ENCODE measurements around the gene CHN1.

The CHN1 gene

DNA sequence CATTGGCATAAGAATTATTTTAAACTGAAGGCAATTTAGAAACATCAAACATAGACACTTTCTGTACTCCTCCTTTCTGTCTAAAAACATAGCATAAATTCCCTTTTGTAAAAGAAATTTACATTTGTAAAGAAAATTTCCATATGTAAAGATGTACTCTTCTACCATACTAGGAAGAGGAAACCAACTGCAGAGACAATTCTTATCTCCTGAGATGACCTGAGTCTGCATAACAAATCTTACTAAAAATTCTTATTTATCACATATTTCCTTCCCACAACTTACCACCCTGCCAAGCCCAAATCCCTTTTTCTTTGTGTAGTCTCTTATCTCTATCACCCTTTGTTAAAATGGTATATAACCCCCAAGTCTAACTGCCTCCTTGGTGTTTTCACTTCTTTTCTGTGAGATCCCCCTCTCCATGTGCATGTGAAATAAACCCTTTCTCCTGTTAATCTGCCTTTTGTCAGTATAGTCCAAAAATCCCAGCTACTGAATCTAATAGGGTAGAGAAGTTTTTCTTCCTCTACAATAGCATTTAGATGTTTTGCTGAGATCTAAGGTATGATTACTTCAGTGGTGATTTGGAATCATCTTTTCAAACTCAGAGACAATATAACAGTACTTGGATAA is 81.0 kb downstream of the CHN1 start:
- Histone ChIP-seq H3K27ac (no peak overlapping the region), H3K4me3 (ENCODE audit: low read depth, low read length) (no peak overlapping the region), H3K36me3 (replicated peaks) (no peaks in the 10 kb centered on the region), H3K27me3 (replicated peaks) (no peaks in the 10 kb centered on the region)
- in situ Hi-C loops (cut with HindIII; ENCODE audit: low pct_ligation_motif_present, low sequenced_read_pairs): no loop called here
- TF ChIP-seq, protein P1, sequence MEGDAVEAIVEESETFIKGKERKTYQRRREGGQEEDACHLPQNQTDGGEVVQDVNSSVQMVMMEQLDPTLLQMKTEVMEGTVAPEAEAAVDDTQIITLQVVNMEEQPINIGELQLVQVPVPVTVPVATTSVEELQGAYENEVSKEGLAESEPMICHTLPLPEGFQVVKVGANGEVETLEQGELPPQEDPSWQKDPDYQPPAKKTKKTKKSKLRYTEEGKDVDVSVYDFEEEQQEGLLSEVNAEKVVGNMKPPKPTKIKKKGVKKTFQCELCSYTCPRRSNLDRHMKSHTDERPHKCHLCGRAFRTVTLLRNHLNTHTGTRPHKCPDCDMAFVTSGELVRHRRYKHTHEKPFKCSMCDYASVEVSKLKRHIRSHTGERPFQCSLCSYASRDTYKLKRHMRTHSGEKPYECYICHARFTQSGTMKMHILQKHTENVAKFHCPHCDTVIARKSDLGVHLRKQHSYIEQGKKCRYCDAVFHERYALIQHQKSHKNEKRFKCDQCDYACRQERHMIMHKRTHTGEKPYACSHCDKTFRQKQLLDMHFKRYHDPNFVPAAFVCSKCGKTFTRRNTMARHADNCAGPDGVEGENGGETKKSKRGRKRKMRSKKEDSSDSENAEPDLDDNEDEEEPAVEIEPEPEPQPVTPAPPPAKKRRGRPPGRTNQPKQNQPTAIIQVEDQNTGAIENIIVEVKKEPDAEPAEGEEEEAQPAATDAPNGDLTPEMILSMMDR (IDR thresholded peaks at IDR 0.05; ENCODE audit: low read depth, low read length, missing control alignments): no peak
- no peak for DNase-seq

DNA sequence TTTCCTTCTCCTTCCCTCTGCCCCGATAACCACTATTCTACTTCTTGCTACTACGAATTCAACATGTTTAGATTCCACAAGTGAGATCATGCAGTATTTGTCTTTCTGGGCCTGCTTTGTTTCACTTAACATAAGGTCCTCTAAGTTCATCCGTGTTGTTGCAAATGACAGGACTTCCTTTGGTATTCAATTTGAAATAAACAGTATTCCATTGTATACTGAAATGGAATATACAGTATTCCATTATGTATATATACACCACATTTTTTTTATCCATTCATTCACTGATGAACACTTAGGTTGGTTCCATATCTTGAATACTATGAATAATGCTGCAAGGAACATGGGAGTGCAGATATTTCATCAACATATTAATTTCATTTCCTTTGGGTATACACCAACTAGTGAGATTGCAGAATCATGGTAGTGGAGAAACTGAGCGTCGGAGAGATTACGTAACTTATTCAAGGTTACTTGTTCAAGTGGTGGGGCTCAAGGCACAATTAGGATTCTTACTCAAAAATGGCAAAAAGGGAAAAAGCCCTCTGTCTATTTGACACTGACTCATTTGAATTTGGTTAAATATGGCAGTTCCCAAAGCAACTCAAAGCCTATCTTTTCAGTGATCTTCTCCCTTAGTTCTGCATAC is 85.1 kb downstream of the CHN1 start:
- H3K27ac ChIP-seq: no peak overlapping the region
- H3K27me3 ChIP-seq (replicated peaks): no peaks in the 10 kb centered on the region
- no peaks in the 10 kb centered on the region for H3K36me3 ChIP-seq (replicated peaks)
- no peak for DNase-seq
- TF ChIP-seq, protein P1 (IDR thresholded peaks at IDR 0.05; ENCODE audit: low read depth, low read length, missing control alignments): no peak
- in situ Hi-C loops (cut with HindIII; ENCODE audit: low pct_ligation_motif_present, low sequenced_read_pairs): no loop called here
- H3K4me3 ChIP-seq (ENCODE audit: low read depth, low read length): no peak overlapping the region

DNA sequence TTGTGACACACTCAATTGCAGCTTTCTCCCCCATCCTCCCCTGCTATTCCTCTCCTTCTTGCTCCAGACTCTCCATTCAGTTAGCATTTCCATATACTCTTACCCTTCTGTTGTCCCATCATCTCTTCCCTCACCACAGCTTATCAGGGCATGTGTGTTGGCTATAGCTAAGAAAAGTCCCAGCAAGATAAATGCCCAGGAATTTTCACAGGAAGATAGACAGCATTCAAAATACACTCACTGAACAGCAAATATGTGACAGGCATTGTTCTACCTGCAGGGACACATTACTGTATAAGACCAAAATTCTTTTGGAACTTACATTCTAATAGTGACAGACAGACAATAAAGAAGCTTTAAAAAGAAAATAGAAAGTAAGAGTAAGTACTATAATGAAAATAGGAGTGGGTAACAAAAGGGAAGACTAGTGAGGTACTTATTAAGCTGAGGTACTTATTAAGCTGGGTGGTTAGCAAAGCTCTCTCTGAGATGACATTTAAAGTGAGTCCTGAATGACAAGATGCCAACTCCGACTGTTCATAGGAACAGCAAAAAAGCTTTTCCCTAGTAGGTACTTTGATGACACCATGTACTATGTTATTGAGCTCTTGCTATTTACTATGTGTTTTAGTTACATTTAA is 86.2 kb downstream of the CHN1 start:
- TF ChIP-seq, protein P1 (IDR thresholded peaks at IDR 0.05; ENCODE audit: low read depth, low read length, missing control alignments): no peak
- no peaks in the 10 kb centered on the region for H3K36me3 ChIP-seq (replicated peaks)
- DNase-seq: no peak
- H3K27me3 ChIP-seq (replicated peaks): no peaks in the 10 kb centered on the region
- in situ Hi-C loops (cut with HindIII; ENCODE audit: low pct_ligation_motif_present, low sequenced_read_pairs): no loop called here
- no peak overlapping the region for H3K4me3 ChIP-seq (ENCODE audit: low read depth, low read length)
- H3K27ac ChIP-seq: no peak overlapping the region

DNA sequence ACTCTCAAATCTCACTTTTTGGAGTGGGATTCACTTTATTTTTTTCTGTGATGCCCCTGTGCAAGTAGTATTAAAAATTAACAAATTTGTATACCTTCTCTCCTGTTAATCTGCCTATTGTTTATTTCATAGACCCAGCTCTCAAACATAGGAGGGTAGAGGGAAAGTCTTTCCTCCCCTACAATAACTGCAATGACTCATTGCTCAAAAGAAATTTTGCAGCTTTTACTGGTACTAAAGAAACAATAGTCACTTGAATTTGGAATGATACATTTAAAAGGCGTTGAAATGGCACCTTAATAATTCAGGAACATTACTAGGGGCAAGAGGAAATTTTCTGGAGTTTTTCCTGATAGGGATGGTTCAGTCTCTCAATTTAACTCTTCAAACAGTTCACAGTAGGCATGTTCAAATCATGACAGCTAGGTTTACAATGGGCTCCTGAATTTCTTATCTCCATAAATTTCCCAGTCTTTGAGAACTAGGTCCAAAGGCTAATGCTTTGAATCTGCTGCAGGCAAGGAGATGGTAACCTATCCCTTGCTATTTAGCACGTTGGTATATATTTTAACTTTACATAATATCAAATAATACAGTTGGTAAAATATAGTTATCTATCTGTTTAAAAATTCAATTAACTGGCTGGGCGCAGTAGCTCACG is 88.8 kb downstream of the CHN1 start:
- no peak for DNase-seq
- no peaks in the 10 kb centered on the region for H3K36me3 ChIP-seq (replicated peaks)
- TF ChIP-seq, protein P1 (IDR thresholded peaks at IDR 0.05; ENCODE audit: low read depth, low read length, missing control alignments): no peak
- H3K4me3 ChIP-seq (ENCODE audit: low read depth, low read length): no peak overlapping the region
- in situ Hi-C loops (cut with HindIII; ENCODE audit: low pct_ligation_motif_present, low sequenced_read_pairs): no loop called here
- no peak overlapping the region for H3K27ac ChIP-seq
- H3K27me3 ChIP-seq (replicated peaks): no peaks in the 10 kb centered on the region

DNA sequence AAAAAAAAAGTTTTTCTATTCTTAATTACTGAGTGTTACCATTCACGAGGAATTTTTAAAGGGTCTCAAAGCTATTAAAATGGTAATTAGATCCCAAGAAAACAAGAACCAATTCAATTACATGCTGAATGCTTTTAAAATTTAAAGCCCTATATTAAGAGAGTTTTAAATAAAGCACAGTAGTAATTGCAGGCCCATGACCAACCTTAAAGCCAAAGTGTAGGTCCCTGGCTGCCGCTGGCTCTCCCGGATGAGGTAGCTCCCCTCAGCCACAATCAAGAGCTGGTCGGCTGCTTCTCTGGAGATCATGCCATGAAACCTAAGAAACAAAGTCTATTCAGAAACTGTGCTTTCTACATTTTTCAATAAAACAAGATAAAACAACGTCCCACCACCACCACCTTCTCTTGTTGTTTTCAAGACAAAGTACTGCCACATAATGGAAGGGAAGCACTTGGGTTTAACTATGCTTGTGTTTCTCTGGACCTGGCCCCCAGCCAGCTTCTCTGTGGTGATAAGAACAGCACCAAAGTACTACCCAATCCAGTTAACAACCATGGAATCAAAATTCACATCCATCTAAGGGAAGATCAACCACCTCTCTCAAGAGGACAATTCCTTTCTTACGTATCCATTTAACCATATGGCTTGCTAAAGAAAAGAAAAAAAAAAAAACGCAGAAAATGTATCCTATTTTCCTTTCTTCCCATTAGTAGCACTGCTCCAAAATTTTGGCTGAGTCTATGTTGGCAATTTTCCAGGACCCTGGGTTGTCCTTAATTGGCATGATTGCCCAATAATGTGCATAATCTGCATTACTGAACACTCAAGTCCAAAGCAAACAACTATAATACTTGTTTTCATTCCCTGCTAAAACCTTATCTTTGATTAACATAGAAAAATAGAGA is 90.1 kb downstream of the CHN1 start:
- DNase-seq: no peak
- H3K27ac ChIP-seq: no peak overlapping the region
- no peaks in the 10 kb centered on the region for H3K36me3 ChIP-seq (replicated peaks)
- in situ Hi-C loops (cut with HindIII; ENCODE audit: low pct_ligation_motif_present, low sequenced_read_pairs): no loop called here
- no peaks in the 10 kb centered on the region for H3K27me3 ChIP-seq (replicated peaks)
- no peak overlapping the region for H3K4me3 ChIP-seq (ENCODE audit: low read depth, low read length)
- TF ChIP-seq, protein P1 (IDR thresholded peaks at IDR 0.05; ENCODE audit: low read depth, low read length, missing control alignments): no peak

Data from brain microvascular endothelial cell (primary cell).